Measurements from ENCODE around the gene NHP2. TPM values are rescaled to one million over a fixed set of nuclear protein-coding genes. Genes with fewer than 3 reads are reported as not detected.

NHP2 gene
- total and polyA plus RNA-seq, 2 experiments from 2014 or later, result 435 to 455 TPM

DNA sequence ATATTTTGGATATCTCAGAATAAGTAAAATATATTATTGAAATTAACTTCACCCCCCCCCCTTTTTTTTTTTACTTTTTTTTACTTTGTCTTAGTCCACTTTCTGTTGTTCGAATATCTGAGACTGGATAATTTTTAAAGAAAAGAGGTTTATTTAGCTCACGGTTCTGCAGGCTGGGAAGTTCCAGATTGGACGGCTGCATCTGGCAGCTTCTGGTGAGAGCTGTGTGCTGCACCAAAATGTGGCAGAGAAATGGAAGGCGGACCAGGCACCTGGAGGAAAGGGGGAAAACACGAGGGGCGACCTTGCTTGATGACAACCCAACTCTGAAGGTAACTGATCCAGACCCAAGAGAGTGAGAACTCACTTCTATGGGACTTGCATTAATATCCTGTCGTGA, 39.1 kb upstream of the NHP2 start (continued):
- TF ChIP-seq, protein P1, sequence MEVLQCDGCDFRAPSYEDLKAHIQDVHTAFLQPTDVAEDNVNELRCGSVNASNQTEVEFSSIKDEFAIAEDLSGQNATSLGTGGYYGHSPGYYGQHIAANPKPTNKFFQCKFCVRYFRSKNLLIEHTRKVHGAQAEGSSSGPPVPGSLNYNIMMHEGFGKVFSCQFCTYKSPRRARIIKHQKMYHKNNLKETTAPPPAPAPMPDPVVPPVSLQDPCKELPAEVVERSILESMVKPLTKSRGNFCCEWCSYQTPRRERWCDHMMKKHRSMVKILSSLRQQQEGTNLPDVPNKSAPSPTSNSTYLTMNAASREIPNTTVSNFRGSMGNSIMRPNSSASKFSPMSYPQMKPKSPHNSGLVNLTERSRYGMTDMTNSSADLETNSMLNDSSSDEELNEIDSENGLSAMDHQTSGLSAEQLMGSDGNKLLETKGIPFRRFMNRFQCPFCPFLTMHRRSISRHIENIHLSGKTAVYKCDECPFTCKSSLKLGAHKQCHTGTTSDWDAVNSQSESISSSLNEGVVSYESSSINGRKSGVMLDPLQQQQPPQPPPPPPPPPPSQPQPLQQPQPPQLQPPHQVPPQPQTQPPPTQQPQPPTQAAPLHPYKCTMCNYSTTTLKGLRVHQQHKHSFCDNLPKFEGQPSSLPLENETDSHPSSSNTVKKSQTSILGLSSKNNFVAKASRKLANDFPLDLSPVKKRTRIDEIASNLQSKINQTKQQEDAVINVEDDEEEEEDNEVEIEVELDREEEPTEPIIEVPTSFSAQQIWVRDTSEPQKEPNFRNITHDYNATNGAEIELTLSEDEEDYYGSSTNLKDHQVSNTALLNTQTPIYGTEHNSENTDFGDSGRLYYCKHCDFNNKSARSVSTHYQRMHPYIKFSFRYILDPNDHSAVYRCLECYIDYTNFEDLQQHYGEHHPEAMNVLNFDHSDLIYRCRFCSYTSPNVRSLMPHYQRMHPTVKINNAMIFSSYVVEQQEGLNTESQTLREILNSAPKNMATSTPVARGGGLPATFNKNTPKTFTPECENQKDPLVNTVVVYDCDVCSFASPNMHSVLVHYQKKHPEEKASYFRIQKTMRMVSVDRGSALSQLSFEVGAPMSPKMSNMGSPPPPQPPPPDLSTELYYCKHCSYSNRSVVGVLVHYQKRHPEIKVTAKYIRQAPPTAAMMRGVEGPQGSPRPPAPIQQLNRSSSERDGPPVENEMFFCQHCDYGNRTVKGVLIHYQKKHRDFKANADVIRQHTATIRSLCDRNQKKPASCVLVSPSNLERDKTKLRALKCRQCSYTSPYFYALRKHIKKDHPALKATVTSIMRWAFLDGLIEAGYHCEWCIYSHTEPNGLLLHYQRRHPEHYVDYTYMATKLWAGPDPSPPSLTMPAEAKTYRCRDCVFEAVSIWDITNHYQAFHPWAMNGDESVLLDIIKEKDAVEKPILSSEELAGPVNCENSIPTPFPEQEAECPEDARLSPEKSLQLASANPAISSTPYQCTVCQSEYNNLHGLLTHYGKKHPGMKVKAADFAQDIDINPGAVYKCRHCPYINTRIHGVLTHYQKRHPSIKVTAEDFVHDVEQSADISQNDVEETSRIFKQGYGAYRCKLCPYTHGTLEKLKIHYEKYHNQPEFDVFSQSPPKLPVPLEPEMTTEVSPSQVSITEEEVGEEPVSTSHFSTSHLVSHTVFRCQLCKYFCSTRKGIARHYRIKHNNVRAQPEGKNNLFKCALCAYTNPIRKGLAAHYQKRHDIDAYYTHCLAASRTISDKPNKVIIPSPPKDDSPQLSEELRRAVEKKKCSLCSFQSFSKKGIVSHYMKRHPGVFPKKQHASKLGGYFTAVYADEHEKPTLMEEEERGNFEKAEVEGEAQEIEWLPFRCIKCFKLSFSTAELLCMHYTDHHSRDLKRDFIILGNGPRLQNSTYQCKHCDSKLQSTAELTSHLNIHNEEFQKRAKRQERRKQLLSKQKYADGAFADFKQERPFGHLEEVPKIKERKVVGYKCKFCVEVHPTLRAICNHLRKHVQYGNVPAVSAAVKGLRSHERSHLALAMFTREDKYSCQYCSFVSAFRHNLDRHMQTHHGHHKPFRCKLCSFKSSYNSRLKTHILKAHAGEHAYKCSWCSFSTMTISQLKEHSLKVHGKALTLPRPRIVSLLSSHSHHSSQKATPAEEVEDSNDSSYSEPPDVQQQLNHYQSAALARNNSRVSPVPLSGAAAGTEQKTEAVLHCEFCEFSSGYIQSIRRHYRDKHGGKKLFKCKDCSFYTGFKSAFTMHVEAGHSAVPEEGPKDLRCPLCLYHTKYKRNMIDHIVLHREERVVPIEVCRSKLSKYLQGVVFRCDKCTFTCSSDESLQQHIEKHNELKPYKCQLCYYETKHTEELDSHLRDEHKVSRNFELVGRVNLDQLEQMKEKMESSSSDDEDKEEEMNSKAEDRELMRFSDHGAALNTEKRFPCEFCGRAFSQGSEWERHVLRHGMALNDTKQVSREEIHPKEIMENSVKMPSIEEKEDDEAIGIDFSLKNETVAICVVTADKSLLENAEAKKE (CRISPR knock-in tag; IDR thresholded peaks at IDR 0.05), result no peak
- TF ChIP-seq JUNB (IDR thresholded peaks at IDR 0.05; ENCODE audit: unreplicated experiment) (no peak), CTCF (conservative IDR thresholded peaks at IDR 0.05; ENCODE audit: low read depth in 2 of 2) (no peak)

DNA sequence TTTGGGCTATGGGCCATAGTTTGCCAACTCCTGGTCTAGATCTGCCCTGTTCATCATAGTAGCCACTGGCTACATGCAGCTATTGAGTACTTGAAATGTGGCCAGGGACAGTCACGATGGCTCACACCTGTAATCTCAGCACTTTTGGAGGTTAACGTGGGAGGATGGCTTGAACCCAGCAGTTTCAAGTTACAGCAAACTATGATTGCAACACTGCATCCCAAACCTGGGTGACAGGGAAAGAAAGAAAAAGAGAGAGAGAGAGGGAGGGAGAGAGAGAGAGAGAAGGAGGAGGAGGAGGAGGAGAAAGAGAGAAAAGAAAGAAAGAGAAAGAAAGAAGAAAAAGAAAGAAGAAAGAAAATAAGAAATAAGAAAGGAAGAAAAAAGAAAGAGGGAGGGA, 38.6 kb upstream of the NHP2 start:
- Histone ChIP-seq H4K20me1 (replicated peaks; ENCODE audit: insufficient read depth) (no peaks in the 10 kb centered on the region), H3K4me2 (no peak overlapping the region), H3K9me2 (ENCODE audit: insufficient read depth) (no peaks in the 10 kb centered on the region), H3K36me3 (ENCODE audit: insufficient read depth) (0 out of 2 replicates have a peak, but pooled peaks cover 2% of the 10 kb centered on the region), H3K4me1 (ENCODE audit: insufficient read depth) (no peaks in the 10 kb centered on the region), H3K79me2 (replicated peaks; ENCODE audit: insufficient read depth) (no peaks in the 10 kb centered on the region), H3F3A (replicated peaks; ENCODE audit: low read depth) (0 out of 2 replicates have a peak, but pooled peaks cover 3% of the 10 kb centered on the region), H2AFZ (no peak overlapping the region), H3K27ac (ENCODE audit: low read depth) (no peak overlapping the region), H3K27me3 (ENCODE audit: insufficient read depth) (no peaks in the 10 kb centered on the region), H3K4me3 (no peak overlapping the region)
- ATAC-seq (no peak), DNase-seq (ENCODE audit: low spot score) (no peak)
- TF ChIP-seq CTCF (conservative IDR thresholded peaks at IDR 0.05; ENCODE audit: low read depth in 2 of 2) (no peak), STAT1 (IDR thresholded peaks at IDR 0.05; ENCODE audit: unreplicated experiment) (no peak), ZNF331 (CRISPR knock-in tag; IDR thresholded peaks at IDR 0.05; ENCODE audit: low read depth) (no peak), NANOG (IDR thresholded peaks at IDR 0.05; ENCODE audit: borderline replicate concordance) (no peak), ZNF114 (CRISPR knock-in tag; IDR thresholded peaks at IDR 0.05) (no peak)
- H3K36me3 Mint-ChIP-seq (ENCODE audit: low read depth), result peaks cover 24% of the 10 kb centered on the region
- no peak overlapping the region for H3K27ac Mint-ChIP-seq
- H3K4me1 Mint-ChIP-seq, result peaks cover 20% of the 10 kb centered on the region
- H3K27me3 Mint-ChIP-seq (ENCODE audit: insufficient read depth, low read depth, poor library complexity), result peaks cover 15% of the 10 kb centered on the region
- H3K4me3 Mint-ChIP-seq, result no peak overlapping the region
- H3K9me3 Mint-ChIP-seq, result peaks cover 38% of the 10 kb centered on the region
